ENCODE results near the gene CYFIP2.
A peak's percentile ranks its signal among the peaks of the same experiment; 100 is the strongest.

Gene CYFIP2

GRCh38 chr5:157322581-157322980, 56.7 kb downstream of the CYFIP2 start:
- no peak for TF ChIP-seq CTCF (IDR thresholded peaks at IDR 0.05; ENCODE audit: low read depth, low read length)
- Histone ChIP-seq H3K36me3 (peaks cover 46% of the 10 kb centered on the region), H3K9me3 (ENCODE audit: severe bottlenecking) (no peaks in the 10 kb centered on the region), H3K27ac (no peak overlapping the region), H3K4me3 (ENCODE audit: low read depth, low read length) (no peak overlapping the region), H3K27me3 (ENCODE audit: insufficient read depth, low read depth, severe bottlenecking) (no peaks in the 10 kb centered on the region)
- no peak for DNase-seq

GRCh38 chr5:157323107-157323706, 57.3 kb downstream of the CYFIP2 start:
- H3K27ac ChIP-seq = no peak overlapping the region
- no peaks in the 10 kb centered on the region for H3K27me3 ChIP-seq (ENCODE audit: insufficient read depth, low read depth, severe bottlenecking)
- peaks cover 46% of the 10 kb centered on the region for H3K36me3 ChIP-seq
- H3K9me3 ChIP-seq (ENCODE audit: severe bottlenecking) = no peaks in the 10 kb centered on the region
- no peak for DNase-seq
- no peak overlapping the region for H3K4me3 ChIP-seq (ENCODE audit: low read depth, low read length)
- TF ChIP-seq CTCF (IDR thresholded peaks at IDR 0.05; ENCODE audit: low read depth, low read length) = peak; percentile 58

- no peak for DNase-seq
- Histone ChIP-seq H3K36me3 (peaks cover 52% of the 10 kb centered on the region), H3K27me3 (ENCODE audit: insufficient read depth, low read depth, severe bottlenecking) (no peaks in the 10 kb centered on the region), H3K27ac (no peak overlapping the region), H3K9me3 (ENCODE audit: severe bottlenecking) (no peaks in the 10 kb centered on the region), H3K4me3 (ENCODE audit: low read depth, low read length) (no peak overlapping the region)
- TF ChIP-seq CTCF (IDR thresholded peaks at IDR 0.05; ENCODE audit: low read depth, low read length) = peak; percentile 68
Measured at GRCh38 chr5:157324237-157324636, 58.3 kb downstream of the CYFIP2 start.

GRCh38 chr5:157326440-157327005, 60.6 kb downstream of the CYFIP2 start:
- Histone ChIP-seq H3K36me3 (peaks cover 53% of the 10 kb centered on the region), H3K9me3 (ENCODE audit: severe bottlenecking) (no peaks in the 10 kb centered on the region), H3K27ac (no peak overlapping the region), H3K27me3 (ENCODE audit: insufficient read depth, low read depth, severe bottlenecking) (no peaks in the 10 kb centered on the region), H3K4me3 (ENCODE audit: low read depth, low read length) (no peak overlapping the region)
- no peak for TF ChIP-seq CTCF (IDR thresholded peaks at IDR 0.05; ENCODE audit: low read depth, low read length)
- no peak for DNase-seq

GRCh38 chr5:157327771-157328170, 61.8 kb downstream of the CYFIP2 start:
- no peak for DNase-seq
- peaks cover 62% of the 10 kb centered on the region for H3K36me3 ChIP-seq
- H3K27me3 ChIP-seq (ENCODE audit: insufficient read depth, low read depth, severe bottlenecking) = no peaks in the 10 kb centered on the region
- H3K9me3 ChIP-seq (ENCODE audit: severe bottlenecking) = no peaks in the 10 kb centered on the region
- no peak overlapping the region for H3K4me3 ChIP-seq (ENCODE audit: low read depth, low read length)
- H3K27ac ChIP-seq = no peak overlapping the region
- TF ChIP-seq CTCF (IDR thresholded peaks at IDR 0.05; ENCODE audit: low read depth, low read length) = no peak
